GM21447 (cell line): ENCODE results near the gene ACOX3.

Experiments
- ATAC-seq: cut with Tn5 transposase; IDR thresholded peaks from one replicate; pipeline ENCODE4 v1.9.1; 2021; ENCODE audit not compliant: unreplicated experiment

The ACOX3 gene

GRCh38 chr4:8377103-8378075 lies 63.1 kb downstream of the ACOX3 start:
- no peak for ATAC-seq

GRCh38 chr4:8376361-8377102 lies 64.0 kb downstream of the ACOX3 start:
- ATAC-seq: no peak

DNA sequence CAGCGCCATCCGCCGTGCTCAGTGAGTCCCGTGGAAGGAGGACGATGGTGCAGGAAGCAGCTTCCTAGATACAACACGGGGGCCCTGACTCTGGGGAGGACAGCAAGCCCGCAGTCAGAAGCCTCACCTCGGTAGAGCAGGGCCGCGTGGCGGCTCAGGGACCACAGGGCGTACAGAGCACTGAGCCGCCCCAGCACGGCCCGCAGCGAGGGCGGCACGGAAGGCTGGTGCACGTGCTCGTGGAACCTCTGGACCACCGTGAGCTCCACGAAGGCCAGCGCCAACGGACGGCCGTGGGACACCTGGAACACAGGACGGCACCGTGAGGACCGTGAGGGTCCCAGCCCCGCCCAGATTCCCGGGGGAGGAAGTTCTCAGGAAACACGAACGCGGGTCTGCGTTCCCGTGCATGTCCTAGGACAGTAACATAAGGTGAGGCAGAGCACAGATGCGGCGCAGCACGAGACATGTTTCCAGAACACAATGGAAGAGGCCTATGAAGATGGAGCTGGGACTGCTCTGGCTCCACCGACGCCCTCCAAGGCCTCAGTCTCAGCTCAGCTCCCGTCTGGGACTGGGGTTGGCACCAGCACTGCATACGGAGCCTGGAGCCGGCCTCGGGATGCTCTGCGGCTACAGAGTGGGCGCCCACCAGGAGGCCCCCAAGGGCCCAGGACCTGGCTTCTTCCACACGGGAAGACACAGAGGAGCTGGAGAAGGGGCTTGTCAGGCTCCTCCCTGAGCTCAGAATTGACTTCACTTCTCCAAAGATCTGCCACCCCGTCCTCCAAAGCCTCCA lies 65.5 kb downstream of the ACOX3 start:
- ATAC-seq: no peak

GRCh38 chr4:8373973-8374545 lies 66.5 kb downstream of the ACOX3 start:
- ATAC-seq: no peak

- no peak for ATAC-seq
Observed at GRCh38 chr4:8373270-8373972, 67.1 kb downstream of the ACOX3 start.

DNA sequence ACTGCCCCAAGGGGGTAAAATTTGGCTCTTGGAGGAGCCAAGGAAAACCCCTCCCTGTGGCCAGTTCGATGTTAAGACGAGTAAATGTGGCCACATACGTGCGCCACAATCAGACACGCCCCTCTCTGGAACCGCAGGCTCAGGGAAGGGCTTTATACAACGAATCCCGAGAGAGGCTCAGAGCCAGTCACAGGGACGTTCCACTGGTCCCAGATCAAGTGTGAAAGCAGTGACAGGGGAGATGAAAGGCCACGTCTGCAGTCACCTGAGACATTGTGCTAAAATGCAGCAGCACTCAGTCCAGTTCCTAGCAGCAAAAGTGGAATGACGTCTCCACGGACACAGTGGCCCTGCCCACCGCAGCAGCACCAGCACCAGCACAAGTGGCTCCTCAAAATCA lies 68.0 kb downstream of the ACOX3 start:
- no peak for ATAC-seq

GRCh38 chr4:8371596-8371995 lies 68.9 kb downstream of the ACOX3 start:
- no peak for ATAC-seq

DNA sequence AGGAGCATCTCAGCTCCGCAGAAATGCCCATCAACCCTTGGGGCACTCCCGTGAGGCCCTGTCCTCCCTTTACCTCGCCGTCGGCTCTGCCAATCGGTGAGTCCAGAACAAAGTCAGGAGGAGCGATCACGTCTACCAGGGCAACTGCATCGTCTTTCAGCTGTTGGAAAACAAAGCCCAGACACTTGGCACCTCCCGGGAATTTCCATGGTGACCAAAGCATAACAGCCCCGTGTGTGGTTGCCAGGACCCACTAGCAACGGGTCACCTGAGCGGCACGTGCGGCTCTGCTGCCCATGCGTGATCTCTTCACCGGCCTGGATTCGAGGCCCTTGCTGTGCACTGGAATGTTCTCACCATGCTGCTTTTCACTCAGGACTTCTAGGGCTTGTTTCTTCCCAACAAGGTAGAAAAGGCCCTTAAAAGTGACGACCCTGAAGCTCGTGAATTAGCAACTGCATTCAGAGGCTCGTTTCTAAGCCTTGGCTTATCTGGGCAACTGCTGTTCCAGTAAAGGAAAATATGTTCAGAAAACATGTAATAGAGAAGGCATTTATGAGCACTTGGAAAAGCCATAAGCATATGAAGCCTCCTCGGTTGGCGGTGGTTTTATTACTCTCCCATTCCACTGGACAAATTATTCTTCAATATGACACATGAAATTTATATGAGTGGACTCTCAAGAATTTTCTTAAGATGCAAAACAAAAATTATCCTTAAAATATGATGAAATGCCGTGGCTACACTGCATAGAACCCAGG lies 69.5 kb downstream of the ACOX3 start:
- no peak for ATAC-seq

- no peak for ATAC-seq
Observed at GRCh38 chr4:8370106-8370787, 70.3 kb downstream of the ACOX3 start.

DNA sequence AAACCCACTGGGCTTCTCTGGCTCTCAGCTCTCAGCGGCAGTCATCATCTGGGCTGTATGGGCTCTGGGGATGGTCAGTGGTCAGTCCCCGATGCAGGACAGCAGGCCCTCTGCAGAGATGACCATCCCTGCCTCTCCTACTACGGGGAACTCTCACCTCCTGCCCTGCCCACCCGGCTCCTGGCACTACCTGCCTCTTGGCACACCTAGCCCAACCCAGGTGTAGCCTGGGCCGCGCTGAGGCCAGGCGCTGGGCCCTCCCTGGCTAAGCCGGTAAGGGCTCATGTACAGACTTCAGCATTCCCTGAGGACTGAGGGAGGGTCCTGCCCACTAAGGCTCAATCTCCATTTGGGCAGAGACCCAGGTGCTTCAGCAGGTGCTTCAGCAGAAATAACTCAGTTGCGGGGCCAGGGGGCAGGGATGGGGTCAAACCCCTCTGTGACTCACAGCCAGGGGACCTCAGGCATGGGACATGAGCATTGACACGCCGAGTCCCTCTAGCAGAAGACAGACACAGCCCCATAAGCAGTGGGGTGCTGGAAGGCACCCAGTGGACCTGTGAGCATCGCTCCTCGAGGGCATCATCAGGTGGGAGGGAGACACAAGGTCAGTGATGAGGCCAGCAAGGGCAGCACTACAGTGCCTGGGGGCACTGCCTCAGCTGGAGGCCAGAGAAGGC lies 71.0 kb downstream of the ACOX3 start:
- no peak for ATAC-seq

DNA sequence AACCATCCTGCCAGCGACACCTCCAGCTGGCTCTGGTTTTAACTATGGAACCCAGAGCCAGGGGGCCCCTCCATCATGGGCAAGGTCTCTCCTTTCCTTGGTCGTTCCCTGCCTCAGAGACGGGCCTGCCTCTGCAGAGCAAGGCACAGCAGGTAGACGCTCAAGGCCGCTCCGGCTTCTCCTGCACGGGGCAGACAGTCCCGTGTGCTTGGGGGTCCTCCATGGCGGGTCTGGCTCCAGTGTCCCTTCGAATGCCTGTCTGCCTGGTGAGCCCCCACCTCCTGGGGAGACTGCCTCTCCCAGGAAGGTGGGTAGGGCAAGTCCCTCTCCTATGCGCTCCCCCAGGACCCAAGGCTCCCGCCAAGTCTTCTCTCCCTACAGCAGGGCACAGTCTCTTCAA lies 71.5 kb downstream of the ACOX3 start:
- ATAC-seq: no peak

DNA sequence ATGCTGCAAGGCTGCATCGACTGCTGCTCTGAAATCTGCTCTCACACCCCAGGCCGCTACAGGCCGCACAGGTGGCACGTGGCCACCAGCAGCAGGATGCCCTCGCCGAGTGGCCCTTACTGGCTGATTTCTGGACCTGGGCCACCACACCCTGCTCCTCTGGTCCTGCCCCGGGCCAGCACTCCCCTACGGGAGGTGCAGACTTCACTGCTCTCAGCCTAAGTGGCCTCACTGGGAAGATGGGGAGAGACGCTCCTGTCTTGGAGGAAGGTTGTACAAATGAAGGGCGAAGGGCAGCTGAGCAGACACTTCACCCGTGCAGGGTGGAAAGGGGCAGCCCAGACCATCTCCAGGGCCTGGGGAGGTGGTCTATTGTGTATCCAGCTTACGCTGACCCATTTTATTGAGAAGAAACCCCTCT lies 72.5 kb downstream of the ACOX3 start:
- ATAC-seq: no peak

DNA sequence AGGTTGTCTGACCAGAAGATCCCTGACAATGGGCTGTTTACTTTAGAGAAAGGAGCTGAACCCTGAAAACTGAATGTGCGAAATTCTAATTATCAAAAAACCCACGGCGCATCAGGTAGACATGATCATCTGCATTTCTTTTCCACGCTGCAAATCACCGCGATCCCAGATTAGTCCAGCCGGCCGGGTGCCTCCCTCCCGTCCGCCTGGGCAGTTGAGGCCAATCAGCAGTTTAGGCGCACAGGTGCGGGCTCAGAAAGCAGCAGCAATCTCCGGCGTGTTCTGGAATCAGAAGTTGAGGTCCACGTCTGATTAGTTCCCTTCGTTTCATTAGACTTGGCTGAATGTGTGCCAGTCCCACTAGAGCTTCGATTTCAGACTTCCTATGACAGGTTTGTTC lies 73.9 kb downstream of the ACOX3 start:
- no peak for ATAC-seq

DNA sequence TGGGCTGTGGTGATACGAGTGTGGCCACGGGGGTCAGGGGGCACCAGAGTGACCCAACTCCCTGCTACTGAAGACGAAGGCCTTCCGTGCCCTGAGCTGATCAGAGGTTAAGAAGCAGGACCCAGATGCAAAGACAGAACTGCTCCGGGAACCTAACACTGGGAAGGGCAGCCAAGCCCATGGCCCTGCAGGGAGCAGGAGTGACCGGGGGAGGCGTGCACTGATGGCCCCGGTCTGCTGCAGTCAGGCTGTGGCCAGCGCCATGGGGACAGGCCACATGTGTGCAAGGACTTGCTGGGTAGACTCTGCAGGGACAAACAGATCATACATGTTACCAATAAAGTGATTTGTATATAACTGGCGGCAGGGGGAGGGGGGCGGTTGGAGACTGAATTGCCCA lies 74.6 kb downstream of the ACOX3 start:
- no peak for ATAC-seq

- no peak for ATAC-seq
Observed at GRCh38 chr4:8365353-8365752, 75.2 kb downstream of the ACOX3 start.

GRCh38 chr4:8364848-8365350 lies 75.6 kb downstream of the ACOX3 start:
- ATAC-seq: no peak

DNA sequence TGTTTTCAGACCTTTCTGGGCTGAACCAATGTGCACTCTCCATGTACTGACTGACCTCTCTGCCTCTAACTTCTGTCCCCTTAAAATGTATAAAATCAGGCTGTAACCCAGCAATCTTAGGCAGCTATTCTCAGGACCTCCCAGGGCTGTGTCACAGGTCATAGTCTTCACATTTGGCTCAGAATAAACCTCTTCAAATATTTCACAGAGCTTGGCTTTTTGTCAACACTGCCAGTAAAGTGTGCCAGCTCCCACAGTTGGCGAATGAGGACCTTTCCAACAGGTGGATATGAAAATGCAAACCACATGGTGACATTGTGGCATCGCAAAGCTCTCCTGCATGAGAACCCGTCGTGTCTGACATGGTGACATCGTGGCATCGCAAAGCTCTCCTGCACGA lies 76.4 kb downstream of the ACOX3 start:
- no peak for ATAC-seq

- no peak for ATAC-seq
Observed at GRCh38 chr4:8362483-8362882, 78.0 kb downstream of the ACOX3 start.
